ENCODE results near the gene ARID3A.
A peak's percentile ranks its signal among the peaks of the same experiment; 100 is the strongest.
"Not testable (repeated sequence)": the region's sequence is repeated elsewhere in the genome, so short reads cannot be mapped to it uniquely, and the experiment has no call there.

The ARID3A gene

DNA sequence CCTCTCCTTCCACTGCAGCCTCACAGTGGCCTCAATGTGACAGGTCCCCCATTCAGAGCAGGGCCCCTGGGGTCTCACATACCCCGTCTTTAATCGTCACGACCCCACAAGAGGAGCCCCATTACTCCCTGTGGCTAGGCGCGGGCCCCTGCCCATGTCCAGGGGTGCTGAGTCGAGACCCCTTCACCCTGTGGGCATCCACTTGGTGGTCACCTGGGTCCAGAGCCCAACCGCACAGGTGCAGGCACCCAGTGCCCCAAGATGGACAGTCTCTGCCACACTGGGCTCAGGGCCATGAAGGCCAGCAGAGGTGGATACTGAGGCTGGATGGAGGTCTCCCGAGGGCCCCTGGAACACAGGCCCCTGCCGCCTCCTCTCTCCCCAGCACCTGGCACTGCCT is 92.1 kb downstream of the ARID3A start:
- no peak for DNase-seq (ENCODE audit: low read depth)

GRCh38 chr19:1018393-1018792 is 92.6 kb downstream of the ARID3A start:
- no peak for DNase-seq (ENCODE audit: low read depth)

GRCh38 chr19:1018932-1019615 is 93.2 kb downstream of the ARID3A start:
- no peak for DNase-seq (ENCODE audit: low read depth)

GRCh38 chr19:1019616-1019961 is 93.8 kb downstream of the ARID3A start:
- no peak for DNase-seq (ENCODE audit: low read depth)

DNA sequence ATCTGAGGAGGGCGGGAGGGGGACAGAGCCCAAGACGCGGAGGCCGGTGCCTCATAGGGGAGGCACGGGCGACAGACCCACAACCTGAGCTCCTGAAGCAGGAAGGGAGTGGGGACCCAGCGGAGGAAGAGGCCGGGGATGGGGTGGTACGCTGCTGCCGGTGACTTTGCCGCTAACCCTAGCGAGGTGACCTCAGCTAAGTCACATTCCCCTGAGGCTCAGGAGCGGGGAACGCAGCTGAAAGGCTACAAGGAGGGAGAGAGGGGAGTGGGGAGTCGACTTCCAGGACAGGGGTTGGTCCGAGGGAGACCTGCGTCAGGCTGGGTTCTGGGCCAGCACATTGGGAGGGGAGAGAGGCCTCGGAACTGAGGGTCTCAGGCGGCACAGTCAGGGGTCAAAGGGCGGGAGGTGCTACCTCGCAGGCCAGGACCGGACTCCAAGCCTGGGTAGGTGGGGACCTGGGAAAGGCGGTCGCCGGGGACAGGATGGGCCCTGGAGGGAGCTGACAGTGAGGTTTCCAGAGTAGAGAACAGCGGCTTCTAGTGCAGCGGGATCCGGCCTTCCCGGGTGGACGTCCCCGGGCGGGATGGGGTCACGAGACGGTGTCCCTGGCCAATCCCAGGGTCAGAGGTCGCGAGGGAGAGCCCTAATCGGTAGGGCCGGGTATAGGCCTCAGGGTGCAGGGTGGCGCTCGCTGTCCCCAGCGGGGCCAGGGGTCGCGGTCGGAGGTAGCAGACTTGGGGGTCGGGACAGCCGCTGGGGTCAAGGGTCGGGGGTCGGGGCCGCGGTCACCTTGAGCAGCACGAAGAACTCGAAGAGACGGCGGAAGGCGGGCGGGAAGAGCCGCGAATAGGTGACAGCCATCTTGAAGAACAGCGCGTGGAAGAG is 94.4 kb downstream of the ARID3A start:
- DNase-seq (ENCODE audit: low read depth): peak; percentile 38

DNA sequence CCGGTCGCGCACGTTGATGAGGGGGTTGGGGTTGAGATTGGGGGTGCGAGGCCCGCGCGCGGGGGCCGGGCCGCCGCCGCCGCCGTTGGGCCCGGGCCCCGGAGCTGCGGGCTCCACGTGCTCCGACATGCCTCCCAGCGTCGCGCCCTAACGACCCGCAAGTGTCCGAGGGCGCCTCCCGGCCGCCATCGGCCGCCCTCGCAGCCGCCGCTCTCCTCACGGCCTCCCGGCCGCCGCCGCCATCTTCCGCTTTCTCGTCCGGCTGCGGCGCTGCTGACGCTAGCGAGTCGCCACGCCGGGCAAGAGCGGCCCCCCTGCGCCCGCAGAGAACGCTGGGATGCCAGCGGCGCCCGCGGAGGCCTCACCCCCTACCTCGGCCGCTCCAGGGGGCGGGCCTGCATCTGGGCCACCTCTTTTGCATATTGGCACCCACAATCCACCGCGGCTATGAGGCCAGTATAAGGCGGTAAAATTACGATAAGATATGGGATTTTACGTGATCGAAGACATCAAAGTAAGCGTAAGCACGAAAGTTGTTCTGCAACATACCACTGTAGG is 95.1 kb downstream of the ARID3A start, which contains the start of gene TMEM259:
TMEM259 (minus strand) TSS at position 256 of the 558 bp plus-strand sequence; CDS start at position 129, 127 bp downstream.
- DNase-seq (ENCODE audit: low read depth): peak; percentile 96

GRCh38 chr19:1023883-1024188 is 98.0 kb downstream of the ARID3A start:
- not testable (repeated sequence) for DNase-seq (ENCODE audit: low read depth)

- not testable (repeated sequence) for DNase-seq (ENCODE audit: low read depth)
These were observed 99.2 kb downstream of the ARID3A start for GRCh38 chr19:1025080-1025479.
